IPS-18a (cell line): ENCODE results near the gene MAGI3.
"Not testable (repeated sequence)": the region's sequence is repeated elsewhere in the genome, so short reads cannot be mapped to it uniquely, and the experiment has no call there.

Experiments used
- H3K27ac ChIP-seq: one replicate; pipeline ENCODE4 v1.5.1; 2013; ENCODE audit warnings: low read length
- H3K27me3 ChIP-seq: one replicate; pipeline ENCODE4 v1.6.1; 2013; ENCODE audit warnings: mild to moderate bottlenecking, low read length; ENCODE audit not compliant: control insufficient read depth, insufficient read depth
- H3K36me3 ChIP-seq: one replicate; pipeline ENCODE4 v1.6.1; 2013; ENCODE audit warnings: low read depth, low read length; ENCODE audit not compliant: control insufficient read depth
- H3K4me1 ChIP-seq: one replicate; pipeline ENCODE4 v1.6.1; 2013; ENCODE audit warnings: low read depth, low read length; ENCODE audit not compliant: control insufficient read depth
- H3K4me3 ChIP-seq: one replicate; pipeline ENCODE4 v1.5.1; 2013; ENCODE audit warnings: low read length
- H3K9ac ChIP-seq: one replicate; pipeline ENCODE4 v1.6.1; 2013; ENCODE audit warnings: mild to moderate bottlenecking, low read length, moderate library complexity
- H3K9me3 ChIP-seq: one replicate; pipeline ENCODE4 v1.6.1; 2013; ENCODE audit warnings: low read depth, low read length; ENCODE audit not compliant: control insufficient read depth

The MAGI3 gene

GRCh38 chr1:113493533-113493932 is 103.2 kb downstream of the MAGI3 start:
- Histone ChIP-seq H3K9ac (no peak overlapping the region), H3K4me1 (no peaks in the 10 kb centered on the region), H3K4me3 (no peak overlapping the region), H3K27ac (no peak overlapping the region), H3K36me3 (no peaks in the 10 kb centered on the region), H3K27me3 (no peaks in the 10 kb centered on the region), H3K9me3 (peaks cover 3% of the 10 kb centered on the region)

GRCh38 chr1:113505357-113505756 is 115.0 kb downstream of the MAGI3 start:
- Histone ChIP-seq H3K27ac (no peak overlapping the region), H3K4me3 (no peak overlapping the region), H3K4me1 (no peaks in the 10 kb centered on the region), H3K36me3 (no peaks in the 10 kb centered on the region), H3K27me3 (no peaks in the 10 kb centered on the region), H3K9me3 (no peaks in the 10 kb centered on the region), H3K9ac (no peak overlapping the region)

GRCh38 chr1:113507552-113508214 is 117.4 kb downstream of the MAGI3 start:
- H3K9ac ChIP-seq = no peak overlapping the region
- H3K4me1 ChIP-seq = no peaks in the 10 kb centered on the region
- H3K4me3 ChIP-seq = no peak overlapping the region
- no peaks in the 10 kb centered on the region for H3K27me3 ChIP-seq
- no peak overlapping the region for H3K27ac ChIP-seq
- no peaks in the 10 kb centered on the region for H3K36me3 ChIP-seq
- peaks cover 10% of the 10 kb centered on the region for H3K9me3 ChIP-seq

GRCh38 chr1:113508364-113509164 is 118.2 kb downstream of the MAGI3 start:
- Histone ChIP-seq H3K27ac (no peak overlapping the region), H3K9me3 (peaks cover 10% of the 10 kb centered on the region), H3K4me3 (no peak overlapping the region), H3K27me3 (no peaks in the 10 kb centered on the region), H3K36me3 (no peaks in the 10 kb centered on the region), H3K9ac (no peak overlapping the region), H3K4me1 (no peaks in the 10 kb centered on the region)

GRCh38 chr1:113509766-113510165 is 119.5 kb downstream of the MAGI3 start:
- not testable (repeated sequence) for H3K27me3 ChIP-seq, H3K4me3 ChIP-seq, H3K9me3 ChIP-seq, H3K36me3 ChIP-seq, H3K4me1 ChIP-seq, H3K9ac ChIP-seq, H3K27ac ChIP-seq

GRCh38 chr1:113511269-113511668 is 121.0 kb downstream of the MAGI3 start:
- no peak overlapping the region for H3K27ac ChIP-seq
- peaks cover 10% of the 10 kb centered on the region for H3K9me3 ChIP-seq
- H3K4me1 ChIP-seq = no peaks in the 10 kb centered on the region
- H3K9ac ChIP-seq = no peak overlapping the region
- no peak overlapping the region for H3K4me3 ChIP-seq
- no peaks in the 10 kb centered on the region for H3K27me3 ChIP-seq
- H3K36me3 ChIP-seq = no peaks in the 10 kb centered on the region

- Histone ChIP-seq H3K4me3 (no peak overlapping the region), H3K27me3 (no peaks in the 10 kb centered on the region), H3K4me1 (no peaks in the 10 kb centered on the region), H3K36me3 (no peaks in the 10 kb centered on the region), H3K27ac (no peak overlapping the region), H3K9ac (no peak overlapping the region), H3K9me3 (peaks cover 10% of the 10 kb centered on the region)
These were observed 125.2 kb downstream of the MAGI3 start for GRCh38 chr1:113515498-113515897.

GRCh38 chr1:113517346-113517745 is 127.0 kb downstream of the MAGI3 start:
- H3K36me3 ChIP-seq = no peaks in the 10 kb centered on the region
- H3K27me3 ChIP-seq = no peaks in the 10 kb centered on the region
- no peak overlapping the region for H3K4me3 ChIP-seq
- no peak overlapping the region for H3K9ac ChIP-seq
- no peaks in the 10 kb centered on the region for H3K4me1 ChIP-seq
- H3K27ac ChIP-seq = no peak overlapping the region
- H3K9me3 ChIP-seq = no peaks in the 10 kb centered on the region

- Histone ChIP-seq H3K4me1 (no peaks in the 10 kb centered on the region), H3K36me3 (no peaks in the 10 kb centered on the region), H3K9ac (no peak overlapping the region), H3K27ac (no peak overlapping the region), H3K9me3 (no peaks in the 10 kb centered on the region), H3K4me3 (no peak overlapping the region), H3K27me3 (no peaks in the 10 kb centered on the region)
These were observed 127.7 kb downstream of the MAGI3 start for GRCh38 chr1:113517983-113518382.

GRCh38 chr1:113519556-113519955 is 129.2 kb downstream of the MAGI3 start:
- Histone ChIP-seq H3K27me3 (no peaks in the 10 kb centered on the region), H3K9ac (no peak overlapping the region), H3K9me3 (peaks cover 9% of the 10 kb centered on the region), H3K4me1 (no peaks in the 10 kb centered on the region), H3K4me3 (no peak overlapping the region), H3K27ac (no peak overlapping the region), H3K36me3 (no peaks in the 10 kb centered on the region)

GRCh38 chr1:113530021-113530420 is 139.7 kb downstream of the MAGI3 start:
- Histone ChIP-seq H3K27ac (no peak overlapping the region), H3K4me3 (no peak overlapping the region), H3K4me1 (no peaks in the 10 kb centered on the region), H3K27me3 (no peaks in the 10 kb centered on the region), H3K36me3 (no peaks in the 10 kb centered on the region), H3K9ac (no peak overlapping the region), H3K9me3 (no peaks in the 10 kb centered on the region)

GRCh38 chr1:113531321-113531720 is 141.0 kb downstream of the MAGI3 start:
- H3K9ac ChIP-seq = no peak overlapping the region
- H3K36me3 ChIP-seq = no peaks in the 10 kb centered on the region

More at GRCh38 chr1:113531321-113531720, 141.0 kb downstream of the MAGI3 start:
- Histone ChIP-seq H3K4me1 (no peaks in the 10 kb centered on the region), H3K9me3 (no peaks in the 10 kb centered on the region), H3K4me3 (no peak overlapping the region), H3K27me3 (no peaks in the 10 kb centered on the region), H3K27ac (no peak overlapping the region)
